Thoracic aorta (tissue), 2 donors: ENCODE data around the gene ARL15. TPM values are rescaled to one million over a fixed set of nuclear protein-coding genes. Genes with fewer than 3 reads are reported as not detected.

Source experiments
- ATAC-seq: fragments of 150-250 bp; one replicate; pipeline ENCODE4 v1.8.0; 2017; ENCODE audit warnings: low read depth; ENCODE audit not compliant: insufficient number of reproducible peaks, low FRiP score
- DNase-seq: peaks from one replicate; pipeline ENCODE4 v3.0.0-alpha.2; 2020; ENCODE audit warnings: low spot score
- H3K27ac ChIP-seq, 2 donors: fragments of 200-600 bp; sonication (generic); 1 replicate in 1 of 2; 2 replicates in 1 of 2; pipeline ENCODE4 v1.5.1; 2016; ENCODE audit warnings: mild to moderate bottlenecking in 2 of 2, moderate library complexity in 2 of 2
- H3K27me3 ChIP-seq: fragments of 200-600 bp; sonication (generic); replicated peaks from 2 replicates; pipeline ENCODE4 v1.6.0; 2016; ENCODE audit warnings: mild to moderate bottlenecking; ENCODE audit not compliant: insufficient read depth
- H3K36me3 ChIP-seq: fragments of 200-600 bp; sonication (generic); one replicate; pipeline ENCODE4 v1.5.1; 2016
- H3K4me1 ChIP-seq, 2 donors: fragments of 200-600 bp; sonication (generic); 1 replicate in 1 of 2; 2 replicates in 1 of 2; pipeline versions ENCODE4 v1.5.1 to v1.6.0; 2016; ENCODE audit warnings: low read depth in 2 of 2, mild to moderate bottlenecking in 1 of 2; ENCODE audit not compliant: control insufficient read depth in 1 of 2
- H3K4me3 ChIP-seq: fragments of 200-600 bp; sonication (generic); 2 replicates; pipeline ENCODE4 v1.5.1; 2016; ENCODE audit warnings: mild to moderate bottlenecking
- H3K9me3 ChIP-seq: fragments of 200-600 bp; sonication (generic); 2 replicates; pipeline ENCODE4 v1.5.1; 2016
- CTCF ChIP-seq: fragments of 200-600 bp; sonication (generic); IDR thresholded peaks from one replicate; pipeline ENCODE4 v1.5.1; 2019; ENCODE audit warnings: antibody characterized with exemption
- total RNA-seq, 2 donors: library from RNA; depleted of rRNA; stranded (reverse); fragments of >200 nt; gene quantifications; one replicate each; pipeline versions ENCODE4 v1.1.0 to v1.2.3, GENCODE V29; 2016

Gene ARL15
- total RNA-seq, 2 donors from 2014 or later = 23.6 to 36.8 TPM

GRCh38 chr5:54159893-54160195 is 150.5 kb downstream of the ARL15 start:
- no peak for TF ChIP-seq CTCF
- H3K4me3 ChIP-seq = no peak overlapping the region
- peaks cover 12 to 20% of the 10 kb centered on the region in 2 donors for H3K4me1 ChIP-seq
- no peaks in the 10 kb centered on the region for H3K27me3 ChIP-seq
- H3K27ac ChIP-seq = peak overlapping the region; percentile 50 to 68
- ATAC-seq (no peak), DNase-seq (no peak)
- H3K9me3 ChIP-seq = no peaks in the 10 kb centered on the region
- H3K36me3 ChIP-seq = no peaks in the 10 kb centered on the region

- no peaks in the 10 kb centered on the region for H3K27me3 ChIP-seq
- no peaks in the 10 kb centered on the region for H3K9me3 ChIP-seq
- H3K4me3 ChIP-seq = no peak overlapping the region
- ATAC-seq (no peak), DNase-seq (no peak)
- no peaks in the 10 kb centered on the region for H3K36me3 ChIP-seq
- peak overlapping the region; percentile 50 to 68 for H3K27ac ChIP-seq
- TF ChIP-seq CTCF = no peak
- H3K4me1 ChIP-seq = peaks cover 12 to 20% of the 10 kb centered on the region in 2 donors
These were observed 151.1 kb downstream of the ARL15 start for GRCh38 chr5:54159153-54159892.

GRCh38 chr5:54156577-54156976 is 153.8 kb downstream of the ARL15 start:
- ATAC-seq = no peak
- DNase-seq = no peak

GRCh38 chr5:54150841-54151240 is 159.5 kb downstream of the ARL15 start:
- ATAC-seq = no peak
- DNase-seq = no peak
- Histone ChIP-seq H3K4me1 (peaks cover 6 to 18% of the 10 kb centered on the region in 2 donors), H3K27me3 (no peaks in the 10 kb centered on the region), H3K9me3 (no peaks in the 10 kb centered on the region), H3K27ac (no peak overlapping the region), H3K36me3 (no peaks in the 10 kb centered on the region), H3K4me3 (no peak overlapping the region)
- no peak for TF ChIP-seq CTCF

More at GRCh38 chr5:54156577-54156976, 153.8 kb downstream of the ARL15 start:
- no peak overlapping the region for H3K4me3 ChIP-seq
- no peaks in the 10 kb centered on the region for H3K36me3 ChIP-seq
- no peak overlapping the region for H3K27ac ChIP-seq
- no peaks in the 10 kb centered on the region for H3K27me3 ChIP-seq
- no peaks in the 10 kb centered on the region for H3K9me3 ChIP-seq
- H3K4me1 ChIP-seq = peaks cover 12 to 20% of the 10 kb centered on the region in 2 donors
- no peak for TF ChIP-seq CTCF

GRCh38 chr5:54148858-54149257 is 161.5 kb downstream of the ARL15 start:
- Histone ChIP-seq H3K36me3 (no peaks in the 10 kb centered on the region), H3K4me3 (no peak overlapping the region), H3K27me3 (no peaks in the 10 kb centered on the region), H3K9me3 (no peaks in the 10 kb centered on the region), H3K27ac (no peak overlapping the region), H3K4me1 (peaks cover 6 to 18% of the 10 kb centered on the region in 2 donors)
- no peak for DNase-seq
- TF ChIP-seq CTCF = no peak
- no peak for ATAC-seq
